Liver (tissue), 9 donors: Measurements from ENCODE around the gene ANK3. TPM values are rescaled to one million over a fixed set of nuclear protein-coding genes. Genes with fewer than 3 reads are reported as not detected.
A peak's percentile ranks its signal among the peaks of the same experiment; 100 is the strongest.

Source experiments
- DNase-seq: peaks from one replicate; pipeline ENCODE4 v3.0.0-alpha.2; 2017; ENCODE audit warnings: low spot score
- H3K27ac ChIP-seq, 2 donors: one replicate each; pipeline ENCODE4 v1.7.0; 2013; ENCODE audit warnings: inconsistent platforms in 2 of 2, low read length in 2 of 2, control low read depth in 1 of 2, low read depth in 1 of 2, mild to moderate bottlenecking in 1 of 2
- H3K27me3 ChIP-seq, 4 donors: one replicate each; pipeline versions ENCODE4 v1.6.1 to v1.7.0; 2013; ENCODE audit warnings: low read length in 3 of 4, inconsistent platforms in 1 of 4, mild to moderate bottlenecking in 1 of 4, moderate library complexity in 1 of 4; ENCODE audit not compliant: control insufficient read depth in 4 of 4, insufficient read depth in 4 of 4
- H3K36me3 ChIP-seq, 4 donors: one replicate each; pipeline versions ENCODE4 v1.6.1 to v1.7.0; 2013; ENCODE audit warnings: low read length in 3 of 4, mild to moderate bottlenecking in 3 of 4, low read depth in 1 of 4, moderate library complexity in 1 of 4; ENCODE audit not compliant: control insufficient read depth in 4 of 4, insufficient read depth in 3 of 4
- H3K4me1 ChIP-seq, 4 donors: one replicate each; pipeline versions ENCODE4 v1.6.1 to v1.7.0; 2013; ENCODE audit warnings: low read length in 3 of 4, mild to moderate bottlenecking in 3 of 4, moderate library complexity in 1 of 4; ENCODE audit not compliant: control insufficient read depth in 4 of 4, insufficient read depth in 4 of 4
- H3K4me3 ChIP-seq, 3 donors: one replicate each; pipeline versions ENCODE4 v1.6.1 to v1.7.0; 2013; ENCODE audit warnings: low read length in 3 of 3, control low read depth in 1 of 3, low read depth in 1 of 3, mild to moderate bottlenecking in 1 of 3
- H3K9ac ChIP-seq, 2 donors: one replicate each; pipeline ENCODE4 v1.7.0; 2013; ENCODE audit warnings: low read length in 2 of 2, mild to moderate bottlenecking in 2 of 2, moderate library complexity in 2 of 2, control low read depth in 1 of 2, low read depth in 1 of 2
- H3K9me3 ChIP-seq, 4 donors: one replicate each; pipeline versions ENCODE4 v1.6.1 to v1.7.0; 2013; ENCODE audit warnings: low read length in 3 of 4; ENCODE audit not compliant: control insufficient read depth in 4 of 4
- EGR1 ChIP-seq, 2 donors: IDR thresholded peaks; 2 replicates each; pipeline ENCODE4 v1.6.1; 2016 to 2018; ENCODE audit warnings: antibody characterized with exemption in 2 of 2, low read depth in 2 of 2
- FOXA1 ChIP-seq: IDR thresholded peaks from 2 replicates; pipeline ENCODE4 v1.6.1; 2016; ENCODE audit warnings: antibody characterized with exemption
- FOXA2 ChIP-seq: IDR thresholded peaks from 2 replicates; pipeline ENCODE4 v1.6.1; 2016; ENCODE audit warnings: antibody characterized with exemption
- GABPA ChIP-seq, 2 donors: IDR thresholded peaks in 1 of 2; conservative IDR thresholded peaks in 1 of 2; 2 replicates each; pipeline ENCODE4 v1.6.1; 2016; ENCODE audit warnings: antibody characterized with exemption in 2 of 2, mild to moderate bottlenecking in 1 of 2, moderate library complexity in 1 of 2
- HNF4A ChIP-seq, 2 donors: conservative IDR thresholded peaks; 2 replicates each; pipeline ENCODE4 v1.6.1; 2016; ENCODE audit warnings: antibody characterized with exemption in 2 of 2, mild to moderate bottlenecking in 2 of 2
- HNF4G ChIP-seq: IDR thresholded peaks from 2 replicates; pipeline ENCODE4 v1.6.1; 2016; ENCODE audit warnings: antibody characterized with exemption
- JUND ChIP-seq, 2 donors: IDR thresholded peaks; 2 replicates each; pipeline ENCODE4 v1.6.1; 2016; ENCODE audit warnings: antibody characterized with exemption in 2 of 2
- NR2F2 ChIP-seq: IDR thresholded peaks from 2 replicates; pipeline ENCODE4 v1.6.1; 2016; ENCODE audit warnings: antibody characterized with exemption
- RAD21 ChIP-seq, 2 donors: IDR thresholded peaks; 2 replicates each; pipeline ENCODE4 v1.6.1; 2016; ENCODE audit warnings: antibody characterized with exemption in 2 of 2, mild to moderate bottlenecking in 2 of 2
- RXRA ChIP-seq, 2 donors: IDR thresholded peaks; 2 replicates each; pipeline ENCODE4 v1.6.1; 2017 to 2018; ENCODE audit warnings: antibody characterized with exemption in 2 of 2, mild to moderate bottlenecking in 1 of 2
- SP1 ChIP-seq: IDR thresholded peaks from 2 replicates; pipeline ENCODE4 v1.6.1; 2018; ENCODE audit warnings: antibody characterized with exemption, mild to moderate bottlenecking
- TAF1 ChIP-seq: conservative IDR thresholded peaks from 2 replicates; pipeline ENCODE4 v1.6.1; 2016; ENCODE audit warnings: antibody characterized with exemption, mild to moderate bottlenecking
- YY1 ChIP-seq: IDR thresholded peaks from 2 replicates; pipeline ENCODE4 v1.6.1; 2016; ENCODE audit warnings: antibody characterized with exemption, mild to moderate bottlenecking
- polyA plus RNA-seq, 2 donors: library from polyadenylated mRNA; stranded (reverse) in 1 of 2; unstranded in 1 of 2; fragments of 200-250 nt in 1 of 2; fragments of >200 nt in 1 of 2; fragmentation: Nextera tagmentation in 1 of 2; extraction: Ambion mirVana in 1 of 2; gene quantifications; one replicate each; pipeline versions ENCODE4 v1.2.1 to v1.2.3, GENCODE V29; 2013 to 2015
- total RNA-seq, 2 donors: library from RNA; depleted of rRNA; stranded (reverse); fragments of >200 nt; gene quantifications; one replicate each; pipeline ENCODE4 v1.2.3, GENCODE V29; 2014
- TF ChIP-seq, protein P1 (sequence below): IDR thresholded peaks from 2 replicates; pipeline ENCODE4 v1.6.1; 2016; ENCODE audit warnings: antibody characterized with exemption
- TF ChIP-seq, protein P2 (sequence below): IDR thresholded peaks from 2 replicates; pipeline ENCODE4 v1.6.1; 2016; ENCODE audit warnings: antibody characterized with exemption
- TF ChIP-seq, protein P3 (sequence below): IDR thresholded peaks from 2 replicates; pipeline ENCODE4 v1.6.1; 2016; ENCODE audit warnings: antibody characterized with exemption, mild to moderate bottlenecking
- TF ChIP-seq, protein P4 (sequence below): IDR thresholded peaks from 2 replicates; pipeline ENCODE4 v1.6.1; 2016; ENCODE audit warnings: antibody characterized with exemption
- donor health status: healthy.
- donor health status: healthy.
- donor health status: healthy.
- donor health status: healthy.
- donor health status: healthy.

ANK3 gene
- total and polyA plus RNA-seq, 4 donors: 5.7 to 30.0 (median 9.7) TPM

DNA sequence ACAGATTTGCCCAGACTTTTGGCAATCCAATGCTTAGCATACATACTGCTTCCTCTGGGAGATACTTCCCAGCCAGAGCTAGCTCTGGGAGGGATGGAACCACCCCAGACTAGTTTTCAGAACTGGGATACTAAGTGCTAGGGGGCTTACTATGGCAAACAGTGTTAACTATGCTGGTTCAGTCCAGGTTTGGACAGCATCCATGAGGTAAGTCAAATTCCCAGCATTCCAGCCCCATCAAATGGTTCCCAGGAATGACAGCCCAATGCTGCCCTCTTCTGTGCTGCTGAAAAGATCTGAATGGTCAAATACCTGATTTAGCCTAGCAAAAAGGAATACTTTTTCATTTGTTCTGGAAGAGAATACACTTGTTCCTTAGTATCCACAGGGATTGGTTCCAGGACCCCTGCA, 341.6 kb downstream of the ANK3 start:
- Histone ChIP-seq H3K36me3 (no peaks in the 10 kb centered on the region), H3K4me1 (peaks cover 0 to 6% (median 0%) of the 10 kb centered on the region in 4 donors), H3K27me3 (no peaks in the 10 kb centered on the region), H3K27ac (no peak overlapping the region), H3K9ac (no peak overlapping the region), H3K4me3 (no peak overlapping the region), H3K9me3 (no peaks in the 10 kb centered on the region)
- no peak for DNase-seq
- peak; percentile 48 to 71 for TF ChIP-seq RAD21 (IDR thresholded peaks at IDR 0.05)
- TF ChIP-seq, protein P1, sequence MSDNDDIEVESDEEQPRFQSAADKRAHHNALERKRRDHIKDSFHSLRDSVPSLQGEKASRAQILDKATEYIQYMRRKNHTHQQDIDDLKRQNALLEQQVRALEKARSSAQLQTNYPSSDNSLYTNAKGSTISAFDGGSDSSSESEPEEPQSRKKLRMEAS: no peak

DNA sequence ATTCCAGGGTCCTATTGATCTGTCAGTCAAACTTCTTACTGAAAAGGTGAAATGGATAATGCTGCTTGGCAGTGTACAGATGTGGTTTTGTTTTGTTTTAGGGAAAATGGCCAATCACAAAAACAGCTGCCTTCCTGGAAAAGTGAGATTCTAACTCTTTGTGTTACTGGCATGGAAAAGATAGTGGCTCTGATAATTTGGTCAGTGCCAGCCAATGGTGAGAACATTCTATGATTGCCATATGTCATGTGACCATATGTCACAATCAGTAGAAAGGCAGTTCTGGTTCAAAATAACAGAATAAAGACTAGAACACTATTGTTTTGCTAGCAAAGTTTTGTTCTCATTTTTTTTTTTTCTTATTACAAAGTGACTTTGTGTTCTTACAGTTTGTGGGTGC, 344.1 kb downstream of the ANK3 start:
- Histone ChIP-seq H3K9ac (no peak overlapping the region), H3K27ac (no peak overlapping the region), H3K9me3 (no peaks in the 10 kb centered on the region), H3K27me3 (no peaks in the 10 kb centered on the region), H3K4me3 (no peak overlapping the region), H3K4me1 (peaks cover 0 to 9% (median 0%) of the 10 kb centered on the region in 4 donors), H3K36me3 (no peaks in the 10 kb centered on the region)
- no peak for TF ChIP-seq FOXA2
- no peak for TF ChIP-seq SP1
- TF ChIP-seq, protein P2, sequence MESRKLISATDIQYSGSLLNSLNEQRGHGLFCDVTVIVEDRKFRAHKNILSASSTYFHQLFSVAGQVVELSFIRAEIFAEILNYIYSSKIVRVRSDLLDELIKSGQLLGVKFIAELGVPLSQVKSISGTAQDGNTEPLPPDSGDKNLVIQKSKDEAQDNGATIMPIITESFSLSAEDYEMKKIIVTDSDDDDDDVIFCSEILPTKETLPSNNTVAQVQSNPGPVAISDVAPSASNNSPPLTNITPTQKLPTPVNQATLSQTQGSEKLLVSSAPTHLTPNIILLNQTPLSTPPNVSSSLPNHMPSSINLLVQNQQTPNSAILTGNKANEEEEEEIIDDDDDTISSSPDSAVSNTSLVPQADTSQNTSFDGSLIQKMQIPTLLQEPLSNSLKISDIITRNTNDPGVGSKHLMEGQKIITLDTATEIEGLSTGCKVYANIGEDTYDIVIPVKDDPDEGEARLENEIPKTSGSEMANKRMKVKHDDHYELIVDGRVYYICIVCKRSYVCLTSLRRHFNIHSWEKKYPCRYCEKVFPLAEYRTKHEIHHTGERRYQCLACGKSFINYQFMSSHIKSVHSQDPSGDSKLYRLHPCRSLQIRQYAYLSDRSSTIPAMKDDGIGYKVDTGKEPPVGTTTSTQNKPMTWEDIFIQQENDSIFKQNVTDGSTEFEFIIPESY: no peak
- TF ChIP-seq, protein P1: no peak
- no peak for TF ChIP-seq NR2F2
- no peak for TF ChIP-seq FOXA1
- no peak for TF ChIP-seq EGR1 (IDR thresholded peaks at IDR 0.05; ENCODE audit: low read depth in 2 of 2)
- TF ChIP-seq HNF4A (conservative IDR thresholded peaks at IDR 0.05): no peak
- no peak for TF ChIP-seq HNF4G
- no peak for TF ChIP-seq GABPA (IDR thresholded peaks at IDR 0.05 in 1 of 2, conservative IDR thresholded peaks at IDR 0.05 in 1 of 2)
- TF ChIP-seq, protein P3, sequence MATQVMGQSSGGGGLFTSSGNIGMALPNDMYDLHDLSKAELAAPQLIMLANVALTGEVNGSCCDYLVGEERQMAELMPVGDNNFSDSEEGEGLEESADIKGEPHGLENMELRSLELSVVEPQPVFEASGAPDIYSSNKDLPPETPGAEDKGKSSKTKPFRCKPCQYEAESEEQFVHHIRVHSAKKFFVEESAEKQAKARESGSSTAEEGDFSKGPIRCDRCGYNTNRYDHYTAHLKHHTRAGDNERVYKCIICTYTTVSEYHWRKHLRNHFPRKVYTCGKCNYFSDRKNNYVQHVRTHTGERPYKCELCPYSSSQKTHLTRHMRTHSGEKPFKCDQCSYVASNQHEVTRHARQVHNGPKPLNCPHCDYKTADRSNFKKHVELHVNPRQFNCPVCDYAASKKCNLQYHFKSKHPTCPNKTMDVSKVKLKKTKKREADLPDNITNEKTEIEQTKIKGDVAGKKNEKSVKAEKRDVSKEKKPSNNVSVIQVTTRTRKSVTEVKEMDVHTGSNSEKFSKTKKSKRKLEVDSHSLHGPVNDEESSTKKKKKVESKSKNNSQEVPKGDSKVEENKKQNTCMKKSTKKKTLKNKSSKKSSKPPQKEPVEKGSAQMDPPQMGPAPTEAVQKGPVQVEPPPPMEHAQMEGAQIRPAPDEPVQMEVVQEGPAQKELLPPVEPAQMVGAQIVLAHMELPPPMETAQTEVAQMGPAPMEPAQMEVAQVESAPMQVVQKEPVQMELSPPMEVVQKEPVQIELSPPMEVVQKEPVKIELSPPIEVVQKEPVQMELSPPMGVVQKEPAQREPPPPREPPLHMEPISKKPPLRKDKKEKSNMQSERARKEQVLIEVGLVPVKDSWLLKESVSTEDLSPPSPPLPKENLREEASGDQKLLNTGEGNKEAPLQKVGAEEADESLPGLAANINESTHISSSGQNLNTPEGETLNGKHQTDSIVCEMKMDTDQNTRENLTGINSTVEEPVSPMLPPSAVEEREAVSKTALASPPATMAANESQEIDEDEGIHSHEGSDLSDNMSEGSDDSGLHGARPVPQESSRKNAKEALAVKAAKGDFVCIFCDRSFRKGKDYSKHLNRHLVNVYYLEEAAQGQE: no peak
- no peak for TF ChIP-seq RXRA (IDR thresholded peaks at IDR 0.05)
- TF ChIP-seq TAF1: no peak
- TF ChIP-seq YY1: no peak
- TF ChIP-seq, protein P4, sequence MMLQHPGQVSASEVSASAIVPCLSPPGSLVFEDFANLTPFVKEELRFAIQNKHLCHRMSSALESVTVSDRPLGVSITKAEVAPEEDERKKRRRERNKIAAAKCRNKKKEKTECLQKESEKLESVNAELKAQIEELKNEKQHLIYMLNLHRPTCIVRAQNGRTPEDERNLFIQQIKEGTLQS: no peak
- no peak for TF ChIP-seq JUND (IDR thresholded peaks at IDR 0.05)
- no peak for DNase-seq
